Ishikawa (cell line): ENCODE data around the gene ZFYVE21.

ENCODE experiments used
- EGR1 ChIP-seq: IDR thresholded peaks from 2 replicates; pipeline ENCODE4 v1.6.1; 2012
- NFIC ChIP-seq: IDR thresholded peaks from 2 replicates; pipeline ENCODE4 v1.6.1; 2012
- TAF1 ChIP-seq: IDR thresholded peaks from 2 replicates; pipeline ENCODE4 v1.6.1; 2012; ENCODE audit warnings: low read depth, mild to moderate bottlenecking
- YY1 ChIP-seq: IDR thresholded peaks from 2 replicates; pipeline ENCODE4 v1.6.1; 2012; ENCODE audit warnings: low read depth

GRCh38 chr14:103716899-103717411 lies 1.3 kb downstream of the ZFYVE21 start:
- TF ChIP-seq YY1 (no peak), NFIC (no peak), TAF1 (no peak), EGR1 (no peak)
